GM19467 (cell line): ENCODE data around the gene EVA1A.

Experiments used
- ATAC-seq: cut with Tn5 transposase; IDR thresholded peaks from one replicate; pipeline ENCODE4 v1.9.1; 2021; ENCODE audit warnings: mild to moderate bottlenecking, moderate library complexity; ENCODE audit not compliant: unreplicated experiment

EVA1A gene

GRCh38 chr2:75545922-75546321 lies 14.8 kb downstream of the EVA1A start:
- ATAC-seq: no peak

GRCh38 chr2:75545387-75545786 lies 15.4 kb downstream of the EVA1A start:
- no peak for ATAC-seq

GRCh38 chr2:75543446-75543845 lies 17.3 kb downstream of the EVA1A start:
- ATAC-seq: no peak

- ATAC-seq: no peak
Observed at GRCh38 chr2:75541430-75541829, 19.3 kb downstream of the EVA1A start.

- no peak for ATAC-seq
Observed at GRCh38 chr2:75540994-75541393, 19.7 kb downstream of the EVA1A start.

- no peak for ATAC-seq
Observed at GRCh38 chr2:75539955-75540716, 20.6 kb downstream of the EVA1A start.

- ATAC-seq: no peak
Observed at GRCh38 chr2:75538521-75539490, 21.9 kb downstream of the EVA1A start.

- ATAC-seq: no peak
Observed at GRCh38 chr2:75537658-75538057, 23.1 kb downstream of the EVA1A start.

GRCh38 chr2:75533135-75533534 lies 27.6 kb downstream of the EVA1A start:
- no peak for ATAC-seq

GRCh38 chr2:75532488-75532887 lies 28.3 kb downstream of the EVA1A start:
- no peak for ATAC-seq

GRCh38 chr2:75528221-75528977 lies 32.3 kb downstream of the EVA1A start:
- no peak for ATAC-seq

GRCh38 chr2:75527676-75528075 lies 33.1 kb downstream of the EVA1A start:
- ATAC-seq: no peak

- ATAC-seq: no peak
Observed at GRCh38 chr2:75526842-75527241, 33.9 kb downstream of the EVA1A start.

GRCh38 chr2:75525434-75526310 lies 35.1 kb downstream of the EVA1A start:
- no peak for ATAC-seq

GRCh38 chr2:75524276-75524911 lies 36.3 kb downstream of the EVA1A start:
- no peak for ATAC-seq

GRCh38 chr2:75523313-75524275 lies 37.1 kb downstream of the EVA1A start:
- ATAC-seq: no peak

- no peak for ATAC-seq
Observed at GRCh38 chr2:75522543-75523312, 38.0 kb downstream of the EVA1A start.
